Medulla oblongata (tissue), 1 donor: ENCODE results near the gene PIK3R2.
"Not testable (repeated sequence)": the region's sequence is repeated elsewhere in the genome, so short reads cannot be mapped to it uniquely, and the experiment has no call there.

Experiments
- DNase-seq: peaks from one replicate; pipeline ENCODE4 v3.0.0-alpha.2; 2015; ENCODE audit errors: extremely low spot score

PIK3R2 gene

GRCh38 chr19:18155095-18156087 lies 2.4 kb downstream of the PIK3R2 start:
- DNase-seq, result no peak

GRCh38 chr19:18156268-18156667 lies 3.3 kb downstream of the PIK3R2 start:
- DNase-seq, result no peak

GRCh38 chr19:18156841-18157464 lies 4.0 kb downstream of the PIK3R2 start:
- peak; percentile 90 for DNase-seq

GRCh38 chr19:18157465-18158063 lies 4.6 kb downstream of the PIK3R2 start:
- peak; percentile 90 for DNase-seq

GRCh38 chr19:18158467-18158866 lies 5.5 kb downstream of the PIK3R2 start:
- DNase-seq, result no peak

GRCh38 chr19:18159059-18159616 lies 6.2 kb downstream of the PIK3R2 start:
- DNase-seq, result not testable (repeated sequence)

GRCh38 chr19:18159810-18160209 lies 6.8 kb downstream of the PIK3R2 start:
- no peak for DNase-seq

- DNase-seq, result no peak
These were observed 7.6 kb downstream of the PIK3R2 start for GRCh38 chr19:18160493-18160970.

- DNase-seq, result peak; percentile 73
These were observed 8.1 kb downstream of the PIK3R2 start for GRCh38 chr19:18160971-18161635.

- DNase-seq, result no peak
These were observed 8.7 kb downstream of the PIK3R2 start for GRCh38 chr19:18161636-18162002.

- no peak for DNase-seq
These were observed 11.1 kb downstream of the PIK3R2 start for GRCh38 chr19:18164072-18164471.

- DNase-seq, result no peak
These were observed 13.0 kb downstream of the PIK3R2 start for GRCh38 chr19:18165794-18166544.

- DNase-seq, result no peak
These were observed 14.0 kb downstream of the PIK3R2 start for GRCh38 chr19:18167011-18167410.

GRCh38 chr19:18167975-18168645 lies 15.1 kb downstream of the PIK3R2 start:
- DNase-seq, result no peak

- DNase-seq, result no peak
These were observed 15.9 kb downstream of the PIK3R2 start for GRCh38 chr19:18168673-18169381.

GRCh38 chr19:18170714-18171255 lies 17.8 kb downstream of the PIK3R2 start:
- DNase-seq, result peak; percentile 74

GRCh38 chr19:18171605-18172327 lies 18.8 kb downstream of the PIK3R2 start:
- DNase-seq, result no peak

- DNase-seq, result no peak
These were observed 19.5 kb downstream of the PIK3R2 start for GRCh38 chr19:18172331-18173053.
